HG03520 (cell line): ENCODE results near the gene CAMK2A.

ENCODE experiments used
- ATAC-seq: cut with Tn5 transposase; IDR thresholded peaks from one replicate; pipeline ENCODE4 v1.9.1; 2021; ENCODE audit warnings: mild to moderate bottlenecking, moderate library complexity; ENCODE audit not compliant: unreplicated experiment

CAMK2A gene

GRCh38 chr5:150189728-150190502 is 99.7 kb downstream of the CAMK2A start, which contains the start of gene SLC6A7:
TSS of gene SLC6A7 (plus strand) at chr5:150190062. CDS start at chr5:150190328, 266 bp downstream.
- no peak for ATAC-seq

- no peak for ATAC-seq
These were observed 100.2 kb downstream of the CAMK2A start for GRCh38 chr5:150189326-150189725.

GRCh38 chr5:150188146-150188842 is 101.3 kb downstream of the CAMK2A start:
- no peak for ATAC-seq

GRCh38 chr5:150186897-150187296 is 102.7 kb downstream of the CAMK2A start:
- no peak for ATAC-seq

- no peak for ATAC-seq
These were observed 103.4 kb downstream of the CAMK2A start for GRCh38 chr5:150186137-150186536.

- no peak for ATAC-seq
These were observed 104.3 kb downstream of the CAMK2A start for GRCh38 chr5:150184990-150185912.

GRCh38 chr5:150184006-150184405 is 105.6 kb downstream of the CAMK2A start:
- no peak for ATAC-seq

- no peak for ATAC-seq
These were observed 106.1 kb downstream of the CAMK2A start for GRCh38 chr5:150183436-150183835.

GRCh38 chr5:150182774-150183173 is 106.8 kb downstream of the CAMK2A start:
- ATAC-seq: no peak

GRCh38 chr5:150181766-150182545 is 107.6 kb downstream of the CAMK2A start:
- no peak for ATAC-seq

- ATAC-seq: no peak
These were observed 108.5 kb downstream of the CAMK2A start for GRCh38 chr5:150181027-150181426.

GRCh38 chr5:150180241-150181026 is 109.1 kb downstream of the CAMK2A start:
- ATAC-seq: no peak

- no peak for ATAC-seq
These were observed 110.5 kb downstream of the CAMK2A start for GRCh38 chr5:150179019-150179620.

- no peak for ATAC-seq
These were observed 111.3 kb downstream of the CAMK2A start for GRCh38 chr5:150178262-150178661.

- ATAC-seq: no peak
These were observed 111.9 kb downstream of the CAMK2A start for GRCh38 chr5:150177721-150178120.

GRCh38 chr5:150176745-150177477 is 112.7 kb downstream of the CAMK2A start:
- no peak for ATAC-seq

GRCh38 chr5:150175536-150175935 is 114.0 kb downstream of the CAMK2A start:
- ATAC-seq: no peak

GRCh38 chr5:150175076-150175475 is 114.5 kb downstream of the CAMK2A start:
- ATAC-seq: no peak
